Panc1 (cell line): ENCODE measurements around the gene ATP6V1C2. TPM values are rescaled to one million over a fixed set of nuclear protein-coding genes. Genes with fewer than 3 reads are reported as not detected.

Experiments
- ATAC-seq: fragments of 200-7000 bp; cut with Tn5 transposase; 2 replicates; pipeline ENCODE4 v1.9.1; 2020; ENCODE audit warnings: mild to moderate bottlenecking, moderate library complexity
- BruUV-seq: library from RNA; stranded (reverse); fragments of 400-500 nt; replicated peaks from 2 replicates; lab custom pipeline; 2021; lab: Mats Ljungman, UMichigan
- CTCF ChIA-PET: fragments of 300-600 bp; sonication (Branson Sonifier 250); formaldehyde crosslinking; loops from one replicate; lab custom pipeline; 2022; ENCODE audit warnings: antibody characterized with exemption; lab: Charles Lee
- POLR2A ChIA-PET: fragments of 300-600 bp; sonication (Branson Sonifier 250); formaldehyde crosslinking; loops from one replicate; lab custom pipeline; 2022; ENCODE audit warnings: antibody characterized with exemption; lab: Charles Lee
- DNase-seq: peaks from one replicate; pipeline ENCODE4 v3.0.0-alpha.2; 2010; ENCODE audit warnings: low read depth, low spot score
- H3K27ac ChIP-seq: 2 replicates; pipeline ENCODE4 v1.5.1; 2011; ENCODE audit warnings: mild to moderate bottlenecking, low read length, inconsistent platforms
- H3K27me3 ChIP-seq: fragments of 200-500 bp; sonication (Bioruptor generic); 2 replicates; pipeline ENCODE4 v1.6.0; 2014; ENCODE audit warnings: low read length, inconsistent platforms; ENCODE audit not compliant: control insufficient read depth, insufficient read depth
- H3K36me3 ChIP-seq: fragments of 200-500 bp; sonication (Bioruptor generic); 2 replicates; pipeline ENCODE4 v1.5.1; 2014; ENCODE audit warnings: inconsistent platforms, mild to moderate bottlenecking, low read length, moderate library complexity; ENCODE audit not compliant: control insufficient read depth, insufficient read depth
- H3K4me1 ChIP-seq: 2 replicates; pipeline ENCODE4 v1.5.1; 2011; ENCODE audit warnings: inconsistent platforms, mild to moderate bottlenecking, low read length, moderate library complexity; ENCODE audit not compliant: control insufficient read depth, insufficient read depth
- H3K4me3 ChIP-seq, 2 experiments: 2 replicates each; pipeline ENCODE4 v1.5.1; 2011 to 2012; ENCODE audit warnings: low read depth in 2 of 2, low read length in 2 of 2, mild to moderate bottlenecking in 2 of 2, inconsistent platforms in 1 of 2, moderate library complexity in 1 of 2
- H3K9me3 ChIP-seq: fragments of 200-500 bp; sonication (Bioruptor generic); 2 replicates; pipeline ENCODE4 v1.5.1; 2014; ENCODE audit warnings: low read depth, mild to moderate bottlenecking, inconsistent platforms, low read length, moderate library complexity; ENCODE audit not compliant: control insufficient read depth, insufficient read depth
- CTCF ChIP-seq: fragments of 450-650 bp; IDR thresholded peaks from 2 replicates; pipeline ENCODE4 v1.5.1; 2017; ENCODE audit warnings: mild to moderate bottlenecking
- POLR2AphosphoS5 ChIP-seq: IDR thresholded peaks from 2 replicates; pipeline ENCODE4 v1.6.1; 2012; ENCODE audit warnings: mild to moderate bottlenecking, low read depth, low read length, moderate library complexity
- REST ChIP-seq, 2 experiments: IDR thresholded peaks; 2 replicates each; pipeline ENCODE4 v1.6.1; 2011 to 2012; ENCODE audit warnings: low read depth in 2 of 2, control low read depth in 1 of 2, low read length in 1 of 2, mild to moderate bottlenecking in 1 of 2, moderate library complexity in 1 of 2; ENCODE audit not compliant: insufficient read depth in 1 of 2
- SIN3A ChIP-seq: IDR thresholded peaks from 2 replicates; pipeline ENCODE4 v1.6.1; 2012; ENCODE audit warnings: low read depth, mild to moderate bottlenecking, low read length, moderate library complexity, borderline replicate concordance; ENCODE audit not compliant: insufficient read depth
- TCF7L2 ChIP-seq: IDR thresholded peaks from 2 replicates; pipeline ENCODE4 v1.6.1; 2011; ENCODE audit warnings: mild to moderate bottlenecking, low read depth, low read length, inconsistent platforms
- in situ Hi-C: cut with HindIII; loops from 2 replicates; pipeline ENCODE4 v1.10.0; 2016; ENCODE audit warnings: low sequenced_read_pairs, low pct_unique_long_range_greater_than_20kb
- intact Hi-C: fragments of 100-400 bp; cut with micrococcal nuclease; formaldehyde crosslinking; loops from one replicate; pipeline ENCODE4 v1.10.0; 2022; ENCODE audit not compliant: unreplicated experiment
- total RNA-seq: library from RNA; stranded (reverse); gene quantifications from one replicate; pipeline ENCODE4 v1.2.1, GENCODE V29; 2021; ENCODE audit not compliant: unreplicated experiment

Gene ATP6V1C2
- total RNA-seq, 1 experiment from 2014 or later, result 0.54 TPM

- Histone ChIP-seq H3K36me3 (no peaks in the 10 kb centered on the region), H3K27me3 (peaks cover 2% of the 10 kb centered on the region), H3K27ac (no peak overlapping the region), H3K9me3 (no peaks in the 10 kb centered on the region), H3K4me1 (no peaks in the 10 kb centered on the region), H3K4me3 (no peak overlapping the region)
- CTCF ChIA-PET, result no interaction called here
- POLR2A ChIA-PET, result no interaction called here
- no peak for TF ChIP-seq CTCF
- TF ChIP-seq TCF7L2, result no peak
- no peak for TF ChIP-seq POLR2AphosphoS5
- no peak for TF ChIP-seq REST (IDR thresholded peaks at IDR 0.05; ENCODE audit: insufficient read depth in 1 of 2, low read depth in 2 of 2, low read length in 1 of 2)
- no peak for TF ChIP-seq SIN3A
- in situ Hi-C loops (no loop called here), intact Hi-C loops (no loop called here)
- no TSS peak for BruUV-seq
- no peak for DNase-seq
- no peak for ATAC-seq
Observed at GRCh38 chr2:10819714-10820314, 98.4 kb downstream of the ATP6V1C2 start.

GRCh38 chr2:10820562-10820961, 99.1 kb downstream of the ATP6V1C2 start:
- TF ChIP-seq SIN3A (no peak), TCF7L2 (no peak), CTCF (no peak), REST (IDR thresholded peaks at IDR 0.05; ENCODE audit: insufficient read depth in 1 of 2, low read depth in 2 of 2, low read length in 1 of 2) (no peak), POLR2AphosphoS5 (no peak)
- DNase-seq (no peak), ATAC-seq (no peak)
- ChIA-PET POLR2A (no interaction called here), CTCF (no interaction called here)
- no TSS peak for BruUV-seq
- Histone ChIP-seq H3K27me3 (peaks cover 2% of the 10 kb centered on the region), H3K27ac (no peak overlapping the region), H3K36me3 (no peaks in the 10 kb centered on the region), H3K9me3 (no peaks in the 10 kb centered on the region), H3K4me1 (no peaks in the 10 kb centered on the region), H3K4me3 (no peak overlapping the region)
- in situ Hi-C loops (no loop called here), intact Hi-C loops (no loop called here)
